ENCODE results near the gene KRT7.

KRT7 gene

GRCh38 chr12:52254180-52254964, 21.3 kb downstream of the KRT7 start:
- H3K27ac ChIP-seq (ENCODE audit: low read depth, low read length) = no peak overlapping the region
- H3K36me3 ChIP-seq (ENCODE audit: control insufficient read depth, low read length) = no peaks in the 10 kb centered on the region
- no peak overlapping the region for H3K4me3 ChIP-seq (ENCODE audit: low read length)
- 0 out of 2 replicates have a peak, but pooled peaks cover 4% of the 10 kb centered on the region for H3K27me3 ChIP-seq (ENCODE audit: control insufficient read depth, low read length)
- no peaks in the 10 kb centered on the region for H3K4me1 ChIP-seq (ENCODE audit: control insufficient read depth, low read length)
- no peaks in the 10 kb centered on the region for H3K79me2 ChIP-seq (ENCODE audit: control insufficient read depth, low read length)
- TF ChIP-seq EZH2phosphoT487 (IDR thresholded peaks at IDR 0.05; ENCODE audit: borderline replicate concordance, low read length) (no peak), CTCF (IDR thresholded peaks at IDR 0.05; ENCODE audit: low read depth, low read length, poor library complexity, severe bottlenecking) (no peak)
- no peak overlapping the region for H3K4me2 ChIP-seq (ENCODE audit: low read length)
- H3K9me3 ChIP-seq (ENCODE audit: control insufficient read depth, insufficient read depth, low read length) = no peaks in the 10 kb centered on the region
- H4K20me1 ChIP-seq (ENCODE audit: control insufficient read depth, insufficient read depth, low read depth, low read length) = no peaks in the 10 kb centered on the region
- no peaks in the 10 kb centered on the region for H3K9me2 ChIP-seq (replicated peaks; ENCODE audit: control insufficient read depth, low read length)
- H3F3A ChIP-seq (ENCODE audit: control insufficient read depth, insufficient read depth) = no peaks in the 10 kb centered on the region

GRCh38 chr12:52254965-52255751, 22.1 kb downstream of the KRT7 start:
- Histone ChIP-seq H3K79me2 (ENCODE audit: control insufficient read depth, low read length) (no peaks in the 10 kb centered on the region), H3K9me3 (ENCODE audit: control insufficient read depth, insufficient read depth, low read length) (no peaks in the 10 kb centered on the region), H3K9me2 (replicated peaks; ENCODE audit: control insufficient read depth, low read length) (no peaks in the 10 kb centered on the region), H3K36me3 (ENCODE audit: control insufficient read depth, low read length) (no peaks in the 10 kb centered on the region), H3K4me3 (ENCODE audit: low read length) (no peak overlapping the region), H3K27me3 (ENCODE audit: control insufficient read depth, low read length) (peaks cover 4% of the 10 kb centered on the region; the same call in 1 of the 2 replicates), H3F3A (ENCODE audit: control insufficient read depth, insufficient read depth) (no peaks in the 10 kb centered on the region), H4K20me1 (ENCODE audit: control insufficient read depth, insufficient read depth, low read depth, low read length) (no peaks in the 10 kb centered on the region), H3K4me1 (ENCODE audit: control insufficient read depth, low read length) (no peaks in the 10 kb centered on the region), H3K27ac (ENCODE audit: low read depth, low read length) (no peak overlapping the region), H3K4me2 (ENCODE audit: low read length) (no peak overlapping the region)
- TF ChIP-seq CTCF (IDR thresholded peaks at IDR 0.05; ENCODE audit: low read depth, low read length, poor library complexity, severe bottlenecking) = no peak
- TF ChIP-seq EZH2phosphoT487 (IDR thresholded peaks at IDR 0.05; ENCODE audit: borderline replicate concordance, low read length) = no peak

- Histone ChIP-seq H3K79me2 (ENCODE audit: control insufficient read depth, low read length) (no peaks in the 10 kb centered on the region), H3F3A (ENCODE audit: control insufficient read depth, insufficient read depth) (no peaks in the 10 kb centered on the region), H3K9me2 (replicated peaks; ENCODE audit: control insufficient read depth, low read length) (no peaks in the 10 kb centered on the region), H3K27me3 (ENCODE audit: control insufficient read depth, low read length) (peaks cover 10% of the 10 kb centered on the region), H3K9me3 (ENCODE audit: control insufficient read depth, insufficient read depth, low read length) (no peaks in the 10 kb centered on the region), H3K27ac (ENCODE audit: low read depth, low read length) (no peak overlapping the region), H3K4me3 (ENCODE audit: low read length) (no peak overlapping the region), H3K4me2 (ENCODE audit: low read length) (no peak overlapping the region), H4K20me1 (ENCODE audit: control insufficient read depth, insufficient read depth, low read depth, low read length) (no peaks in the 10 kb centered on the region), H3K36me3 (ENCODE audit: control insufficient read depth, low read length) (no peaks in the 10 kb centered on the region), H3K4me1 (ENCODE audit: control insufficient read depth, low read length) (no peaks in the 10 kb centered on the region)
- TF ChIP-seq EZH2phosphoT487 (IDR thresholded peaks at IDR 0.05; ENCODE audit: borderline replicate concordance, low read length) = no peak
- no peak for TF ChIP-seq CTCF (IDR thresholded peaks at IDR 0.05; ENCODE audit: low read depth, low read length, poor library complexity, severe bottlenecking)
Measured at GRCh38 chr12:52255926-52256583, 23.0 kb downstream of the KRT7 start.
